IPS-15b (cell line): ENCODE data around the gene MPEG1.

Source experiments
- H3K27me3 ChIP-seq: one replicate; pipeline ENCODE4 v1.6.1; 2013; ENCODE audit warnings: low read length; ENCODE audit not compliant: control insufficient read depth, insufficient read depth
- H3K36me3 ChIP-seq: one replicate; pipeline ENCODE4 v1.6.1; 2013; ENCODE audit warnings: low read length; ENCODE audit not compliant: control insufficient read depth, insufficient read depth
- H3K4me1 ChIP-seq: one replicate; pipeline ENCODE4 v1.6.1; 2013; ENCODE audit warnings: mild to moderate bottlenecking, low read length; ENCODE audit not compliant: control insufficient read depth, insufficient read depth
- H3K4me3 ChIP-seq: one replicate; pipeline ENCODE4 v1.5.1; 2013; ENCODE audit warnings: low read depth, low read length
- H3K9ac ChIP-seq: one replicate; pipeline ENCODE4 v1.6.1; 2013; ENCODE audit warnings: low read depth, mild to moderate bottlenecking, low read length
- H3K9me3 ChIP-seq: one replicate; pipeline ENCODE4 v1.6.1; 2013; ENCODE audit warnings: mild to moderate bottlenecking, low read length; ENCODE audit not compliant: control insufficient read depth, insufficient read depth

Gene MPEG1

DNA sequence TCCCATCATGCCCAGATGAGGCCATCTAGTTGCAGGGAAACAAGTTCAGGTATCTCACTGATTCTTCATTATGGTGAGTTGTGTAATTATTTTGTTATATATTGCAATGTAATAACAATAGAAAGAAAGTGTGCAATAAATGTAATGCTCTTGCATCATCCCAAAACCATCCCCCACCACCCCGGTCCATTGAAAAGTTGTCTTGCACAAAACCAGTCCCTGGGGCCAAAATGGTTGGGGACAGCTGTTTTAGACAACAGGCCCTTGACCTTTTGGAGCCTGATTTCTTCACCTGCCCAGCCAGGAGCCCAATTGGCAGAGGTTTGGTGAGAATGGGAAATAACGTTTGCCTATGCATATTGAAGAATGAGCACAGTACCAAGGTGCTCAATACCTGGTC, 15.9 kb downstream of the MPEG1 start:
- no peak overlapping the region for H3K9ac ChIP-seq
- H3K4me3 ChIP-seq = no peak overlapping the region
- peaks cover 32% of the 10 kb centered on the region for H3K36me3 ChIP-seq
- no peaks in the 10 kb centered on the region for H3K4me1 ChIP-seq
- H3K9me3 ChIP-seq = no peaks in the 10 kb centered on the region
- H3K27me3 ChIP-seq = no peaks in the 10 kb centered on the region

DNA sequence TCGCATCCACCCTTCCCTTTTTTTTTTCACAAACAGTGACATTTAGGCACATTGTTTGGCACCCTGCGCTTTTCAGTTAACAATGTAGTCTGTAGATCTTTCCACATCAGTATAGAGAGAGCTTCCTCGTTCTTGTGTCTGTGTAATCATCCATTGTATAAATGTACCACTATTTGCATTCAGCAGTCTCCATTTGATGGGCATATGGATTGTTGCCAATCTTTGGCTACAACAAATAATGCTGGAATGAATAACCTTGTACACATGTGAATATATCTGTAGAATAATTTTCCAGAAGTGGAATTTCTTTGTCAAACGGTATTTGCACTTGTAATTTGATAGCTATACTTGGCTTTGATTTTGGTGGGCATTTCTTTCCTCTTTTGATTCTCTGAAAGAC, 17.1 kb downstream of the MPEG1 start:
- H3K36me3 ChIP-seq = peaks cover 33% of the 10 kb centered on the region
- H3K9ac ChIP-seq = no peak overlapping the region
- no peaks in the 10 kb centered on the region for H3K9me3 ChIP-seq
- no peaks in the 10 kb centered on the region for H3K27me3 ChIP-seq
- no peak overlapping the region for H3K4me3 ChIP-seq
- no peaks in the 10 kb centered on the region for H3K4me1 ChIP-seq

DNA sequence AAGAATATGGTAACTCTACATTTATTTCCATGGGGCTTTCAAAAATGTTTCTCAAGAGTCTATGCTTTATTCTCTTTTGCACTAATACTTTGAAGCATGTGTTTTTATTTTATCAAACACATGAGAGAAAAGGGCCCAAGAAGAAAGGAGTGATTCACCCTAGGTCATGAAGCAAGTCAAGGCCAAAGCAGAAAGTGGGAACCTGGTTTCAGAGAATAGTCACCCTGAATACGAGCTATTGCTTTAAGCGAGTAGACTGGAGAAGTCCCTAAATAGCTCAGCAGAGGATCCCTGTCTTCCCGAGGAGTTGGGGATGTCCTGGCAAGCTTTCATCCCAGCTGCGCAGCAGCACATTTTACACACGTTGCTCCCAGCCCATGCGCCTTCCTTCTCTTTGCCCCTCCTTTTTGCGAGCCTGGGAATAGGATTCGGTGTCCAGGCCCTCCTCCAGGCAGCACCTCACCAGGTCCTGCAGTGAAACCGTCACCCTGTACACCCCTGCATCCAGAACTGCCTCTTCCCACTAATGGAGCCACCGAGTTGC, 19.1 kb downstream of the MPEG1 start:
- Histone ChIP-seq H3K9me3 (no peaks in the 10 kb centered on the region), H3K36me3 (peaks cover 33% of the 10 kb centered on the region), H3K9ac (no peak overlapping the region), H3K4me1 (no peaks in the 10 kb centered on the region), H3K27me3 (no peaks in the 10 kb centered on the region), H3K4me3 (no peak overlapping the region)

DNA sequence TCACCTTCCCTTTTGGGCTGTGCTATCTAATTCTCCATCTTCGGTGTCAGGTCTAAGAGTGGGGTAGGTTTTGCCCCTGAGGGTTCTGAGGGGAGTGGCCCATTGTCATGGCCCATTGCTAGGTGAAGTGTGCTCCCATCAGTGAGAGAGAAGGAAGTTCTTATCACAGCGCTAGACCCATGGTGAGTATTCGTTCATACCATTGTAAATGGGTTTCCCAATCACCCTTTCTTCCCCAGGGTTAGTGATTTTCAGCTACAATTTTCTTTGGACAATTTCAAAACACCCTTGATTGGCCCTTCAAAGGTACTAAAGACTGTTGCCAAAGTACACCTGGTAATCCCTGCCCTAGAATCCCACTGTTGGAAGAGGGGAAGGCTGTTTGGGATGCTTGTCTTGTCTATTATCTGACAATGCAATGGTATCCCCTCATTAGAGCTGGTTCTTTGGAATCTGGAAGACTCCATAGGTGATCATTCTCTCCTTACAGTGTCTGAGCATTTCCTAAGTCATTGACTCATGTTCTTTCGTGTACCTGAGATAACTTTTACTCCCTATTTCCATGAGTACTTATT, 20.2 kb downstream of the MPEG1 start:
- no peaks in the 10 kb centered on the region for H3K4me1 ChIP-seq
- no peak overlapping the region for H3K9ac ChIP-seq
- H3K9me3 ChIP-seq = no peaks in the 10 kb centered on the region
- peaks cover 33% of the 10 kb centered on the region for H3K36me3 ChIP-seq
- no peak overlapping the region for H3K4me3 ChIP-seq
- H3K27me3 ChIP-seq = no peaks in the 10 kb centered on the region

DNA sequence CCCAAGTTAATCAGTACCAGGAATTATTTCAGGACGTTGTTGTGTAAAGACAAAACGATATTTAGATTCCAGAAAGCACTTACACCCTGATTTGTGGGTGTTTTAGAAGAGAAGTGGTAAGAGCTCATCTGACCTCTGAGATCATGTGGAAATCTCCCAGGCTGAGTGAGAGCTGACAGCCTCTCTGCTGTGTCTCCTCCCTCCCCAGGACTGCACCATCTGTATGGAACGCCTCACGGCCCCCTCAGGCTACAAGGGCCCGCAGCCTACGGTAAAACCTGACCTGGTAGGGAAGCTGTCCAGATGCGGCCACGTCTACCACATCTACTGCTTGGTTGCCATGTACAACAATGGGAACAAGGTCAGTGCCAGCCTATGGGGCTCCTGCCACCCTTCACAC, 20.8 kb downstream of the MPEG1 start:
- H3K36me3 ChIP-seq = peaks cover 33% of the 10 kb centered on the region
- no peaks in the 10 kb centered on the region for H3K4me1 ChIP-seq
- no peak overlapping the region for H3K4me3 ChIP-seq

DNA sequence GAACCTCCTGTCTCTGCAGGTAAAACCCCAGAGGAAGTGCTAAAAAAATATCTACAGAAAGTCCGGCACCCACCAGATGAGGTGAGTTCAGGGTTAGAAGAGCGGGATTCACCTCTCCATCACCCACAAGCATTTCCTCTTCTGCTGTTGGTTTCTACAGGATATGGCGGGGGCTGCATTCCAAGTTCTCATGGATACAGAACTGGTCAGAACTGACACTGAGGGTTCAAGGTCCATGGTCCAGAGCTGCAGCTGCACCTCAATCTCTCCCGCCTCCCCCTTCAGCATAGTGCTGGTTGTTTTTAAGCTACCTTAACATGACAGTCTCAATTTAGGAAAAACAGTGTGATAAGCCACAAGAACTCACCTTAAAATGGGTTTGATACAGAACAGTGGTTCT, 21.6 kb downstream of the MPEG1 start:
- H3K36me3 ChIP-seq = peaks cover 29% of the 10 kb centered on the region
- no peaks in the 10 kb centered on the region for H3K9me3 ChIP-seq
- no peak overlapping the region for H3K4me3 ChIP-seq
- no peaks in the 10 kb centered on the region for H3K27me3 ChIP-seq
- H3K4me1 ChIP-seq = no peaks in the 10 kb centered on the region
- no peak overlapping the region for H3K9ac ChIP-seq

More for the DNA sequence above, 20.8 kb downstream of the MPEG1 start:
- H3K27me3 ChIP-seq = no peaks in the 10 kb centered on the region
- no peak overlapping the region for H3K9ac ChIP-seq
- H3K9me3 ChIP-seq = no peaks in the 10 kb centered on the region

DNA sequence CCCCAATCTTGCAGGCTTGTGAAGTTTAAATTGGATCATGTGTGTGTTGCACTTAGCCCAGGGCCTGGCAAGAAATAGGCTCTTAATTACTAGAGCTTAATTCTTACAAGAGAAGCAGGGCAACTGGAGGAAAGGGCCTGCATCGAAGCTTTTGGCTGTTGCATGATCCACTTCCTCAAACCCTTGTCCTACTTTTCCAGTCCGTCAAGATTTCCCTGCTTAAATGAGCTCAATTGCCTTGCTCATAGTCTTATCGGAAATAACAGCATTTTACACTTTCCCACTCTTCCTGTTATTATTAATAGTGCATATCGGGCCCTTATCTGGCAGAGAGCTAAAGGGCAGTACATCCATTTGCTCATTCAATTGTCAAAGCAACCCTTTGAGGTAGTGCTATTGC, 22.7 kb downstream of the MPEG1 start:
- no peaks in the 10 kb centered on the region for H3K27me3 ChIP-seq
- peaks cover 19% of the 10 kb centered on the region for H3K36me3 ChIP-seq
- no peaks in the 10 kb centered on the region for H3K9me3 ChIP-seq

DNA sequence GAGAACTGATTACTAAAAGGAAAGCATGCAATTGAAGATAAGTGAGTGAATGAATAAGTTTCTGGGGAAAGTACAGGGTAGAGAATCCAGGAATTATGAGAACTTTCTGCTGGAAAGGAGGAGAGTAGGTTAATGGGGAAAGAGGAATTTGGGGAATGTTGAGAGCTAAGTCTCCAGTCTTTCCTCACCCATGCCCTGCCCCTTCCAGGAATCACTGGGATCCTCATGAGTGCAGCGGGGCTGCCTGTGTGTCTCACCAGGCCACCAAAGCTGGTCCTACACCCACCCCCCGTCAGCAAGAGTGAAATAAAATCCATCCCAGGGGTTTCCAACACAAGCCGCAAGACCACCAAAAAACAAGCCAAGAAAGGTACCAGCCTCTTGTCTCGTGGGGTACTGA, 23.8 kb downstream of the MPEG1 start:
- Histone ChIP-seq H3K27me3 (no peaks in the 10 kb centered on the region), H3K36me3 (peaks cover 14% of the 10 kb centered on the region), H3K9ac (no peak overlapping the region), H3K9me3 (no peaks in the 10 kb centered on the region), H3K4me1 (no peaks in the 10 kb centered on the region), H3K4me3 (no peak overlapping the region)

More for the DNA sequence above, 22.7 kb downstream of the MPEG1 start:
- H3K9ac ChIP-seq = no peak overlapping the region
- no peak overlapping the region for H3K4me3 ChIP-seq
- no peaks in the 10 kb centered on the region for H3K4me1 ChIP-seq

DNA sequence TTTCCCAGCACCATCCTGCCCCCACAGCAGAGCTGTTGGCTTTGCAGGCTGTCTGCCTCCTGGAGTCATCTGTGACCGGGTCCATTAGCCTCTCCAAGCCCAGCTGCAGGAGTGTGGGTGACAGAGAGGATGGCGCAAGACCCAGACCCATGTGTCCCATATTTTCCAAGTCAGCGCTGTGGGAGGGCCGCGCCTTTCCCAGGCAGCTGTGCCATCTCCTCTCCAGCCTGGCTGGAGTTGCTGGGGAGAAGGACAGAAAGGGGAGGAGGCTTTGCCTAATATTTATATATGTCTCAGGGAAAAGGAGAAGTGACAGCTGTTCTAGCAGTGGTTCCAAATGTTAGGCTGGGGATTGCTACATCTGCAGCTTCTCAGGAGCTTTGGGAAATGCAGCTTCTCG, 25.1 kb downstream of the MPEG1 start:
- H3K9me3 ChIP-seq = no peaks in the 10 kb centered on the region
- H3K27me3 ChIP-seq = no peaks in the 10 kb centered on the region
- H3K4me1 ChIP-seq = no peaks in the 10 kb centered on the region
- no peak overlapping the region for H3K9ac ChIP-seq
- H3K4me3 ChIP-seq = no peak overlapping the region
- H3K36me3 ChIP-seq = peaks cover 14% of the 10 kb centered on the region

DNA sequence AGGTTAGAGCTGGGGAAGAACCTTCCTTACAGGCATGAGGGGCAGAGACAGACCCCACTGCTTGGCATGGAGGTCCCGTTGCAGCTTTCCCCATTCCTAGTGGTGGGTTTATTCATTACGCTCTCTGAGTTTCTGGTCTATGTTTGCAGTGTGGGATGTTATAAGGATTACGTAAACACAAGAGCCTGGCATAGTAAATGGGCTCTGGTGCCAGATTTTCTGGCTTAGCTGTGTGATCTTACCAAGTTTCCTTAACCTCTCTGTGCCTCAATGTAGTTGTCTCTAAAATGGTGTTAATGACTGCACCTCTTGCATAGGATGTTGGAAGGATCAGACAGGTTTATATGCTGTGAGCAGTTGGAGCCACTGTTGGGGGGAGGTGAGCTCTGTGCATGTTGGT, 25.7 kb downstream of the MPEG1 start:
- Histone ChIP-seq H3K27me3 (no peaks in the 10 kb centered on the region), H3K36me3 (peaks cover 13% of the 10 kb centered on the region), H3K9ac (no peak overlapping the region), H3K9me3 (no peaks in the 10 kb centered on the region), H3K4me1 (no peaks in the 10 kb centered on the region), H3K4me3 (no peak overlapping the region)

DNA sequence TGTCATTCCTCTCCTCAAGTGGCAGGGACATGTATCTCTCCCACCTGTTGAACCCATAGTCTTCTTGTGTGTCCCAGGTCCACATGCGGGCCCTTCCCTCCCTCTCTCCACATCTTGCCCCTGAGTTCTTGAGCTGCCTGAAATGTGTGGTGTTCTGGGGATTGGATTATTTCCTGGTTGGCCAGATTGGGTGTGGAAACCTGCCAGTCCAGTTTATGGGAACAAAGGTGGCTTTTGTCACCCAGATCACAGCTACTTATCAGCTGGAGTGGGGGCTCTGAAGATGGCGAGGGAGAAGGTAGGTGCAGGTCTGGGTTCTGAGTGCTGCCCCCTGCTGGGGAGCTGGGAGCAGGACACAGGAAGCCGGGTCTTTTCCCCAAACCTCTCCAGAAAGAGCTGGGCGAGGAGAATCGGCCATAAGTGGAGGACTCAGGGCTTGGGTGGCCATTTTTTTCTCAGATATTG, 26.6 kb downstream of the MPEG1 start:
- Histone ChIP-seq H3K4me1 (no peaks in the 10 kb centered on the region), H3K9ac (no peak overlapping the region), H3K9me3 (no peaks in the 10 kb centered on the region), H3K27me3 (no peaks in the 10 kb centered on the region), H3K4me3 (no peak overlapping the region), H3K36me3 (peaks cover 10% of the 10 kb centered on the region)

DNA sequence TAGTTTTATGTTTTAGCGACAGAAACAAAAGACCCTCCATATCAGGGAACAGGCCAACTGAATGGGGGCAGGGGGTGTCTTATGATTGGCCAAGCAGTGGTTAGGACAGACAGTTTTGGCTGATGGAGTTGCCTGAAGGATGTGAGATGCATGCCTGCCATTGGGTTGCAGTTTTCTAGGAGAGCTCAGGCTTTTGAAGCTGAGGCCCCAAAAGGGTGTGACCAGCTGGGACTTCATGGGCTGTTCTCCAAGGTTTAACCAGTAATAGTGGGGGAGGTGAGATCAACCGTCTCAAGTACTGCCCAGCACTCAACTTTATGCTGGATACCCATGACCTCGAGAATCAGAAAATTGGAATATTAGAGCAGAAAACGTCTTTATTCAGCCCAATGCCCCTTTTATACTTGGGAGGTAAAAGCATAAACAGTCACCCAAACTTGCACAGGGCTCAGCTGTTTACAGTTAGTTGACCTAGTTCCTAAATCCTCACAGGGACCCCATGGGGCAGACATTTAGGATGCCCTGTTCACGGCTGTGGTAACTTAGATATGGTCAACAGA, 27.3 kb downstream of the MPEG1 start:
- Histone ChIP-seq H3K36me3 (peaks cover 8% of the 10 kb centered on the region), H3K9ac (no peak overlapping the region), H3K4me1 (no peaks in the 10 kb centered on the region), H3K4me3 (no peak overlapping the region), H3K27me3 (no peaks in the 10 kb centered on the region), H3K9me3 (no peaks in the 10 kb centered on the region)
